WERI-Rb-1 (cell line): ENCODE measurements around the gene OTUD3.
"Not testable (repeated sequence)": the region's sequence is repeated elsewhere in the genome, so short reads cannot be mapped to it uniquely, and the experiment has no call there.

ENCODE experiments used
- DNase-seq: peaks from one replicate; pipeline ENCODE4 v3.0.0-alpha.2; 2020
- H3K27ac ChIP-seq: fragments of 250-450 bp; sonication (Bioruptor Pico); 2 replicates; pipeline ENCODE4 v1.5.1; 2020; ENCODE audit warnings: mild to moderate bottlenecking, moderate library complexity
- H3K27me3 ChIP-seq: fragments of 250-450 bp; sonication (Bioruptor Pico); 2 replicates; pipeline ENCODE4 v1.5.1; 2021; ENCODE audit warnings: mild to moderate bottlenecking, low read depth, moderate library complexity; ENCODE audit not compliant: insufficient read depth, severe bottlenecking
- H3K36me3 ChIP-seq: fragments of 250-450 bp; sonication (Bioruptor Pico); 2 replicates; pipeline ENCODE4 v1.5.1; 2020; ENCODE audit warnings: mild to moderate bottlenecking, moderate library complexity
- H3K4me3 ChIP-seq: 2 replicates; pipeline ENCODE4 v1.5.1; 2011; ENCODE audit warnings: low read depth, mild to moderate bottlenecking, control low read depth, low read length
- H3K9me3 ChIP-seq: fragments of 250-450 bp; sonication (Bioruptor Pico); 2 replicates; pipeline ENCODE4 v1.5.1; 2021; ENCODE audit warnings: mild to moderate bottlenecking, moderate library complexity; ENCODE audit not compliant: severe bottlenecking
- TF ChIP-seq, protein P1 (sequence below): IDR thresholded peaks from 2 replicates; pipeline ENCODE4 v1.5.1; 2011; ENCODE audit warnings: low read depth, mild to moderate bottlenecking, control low read depth, inconsistent platforms, low read length

The OTUD3 gene

DNA sequence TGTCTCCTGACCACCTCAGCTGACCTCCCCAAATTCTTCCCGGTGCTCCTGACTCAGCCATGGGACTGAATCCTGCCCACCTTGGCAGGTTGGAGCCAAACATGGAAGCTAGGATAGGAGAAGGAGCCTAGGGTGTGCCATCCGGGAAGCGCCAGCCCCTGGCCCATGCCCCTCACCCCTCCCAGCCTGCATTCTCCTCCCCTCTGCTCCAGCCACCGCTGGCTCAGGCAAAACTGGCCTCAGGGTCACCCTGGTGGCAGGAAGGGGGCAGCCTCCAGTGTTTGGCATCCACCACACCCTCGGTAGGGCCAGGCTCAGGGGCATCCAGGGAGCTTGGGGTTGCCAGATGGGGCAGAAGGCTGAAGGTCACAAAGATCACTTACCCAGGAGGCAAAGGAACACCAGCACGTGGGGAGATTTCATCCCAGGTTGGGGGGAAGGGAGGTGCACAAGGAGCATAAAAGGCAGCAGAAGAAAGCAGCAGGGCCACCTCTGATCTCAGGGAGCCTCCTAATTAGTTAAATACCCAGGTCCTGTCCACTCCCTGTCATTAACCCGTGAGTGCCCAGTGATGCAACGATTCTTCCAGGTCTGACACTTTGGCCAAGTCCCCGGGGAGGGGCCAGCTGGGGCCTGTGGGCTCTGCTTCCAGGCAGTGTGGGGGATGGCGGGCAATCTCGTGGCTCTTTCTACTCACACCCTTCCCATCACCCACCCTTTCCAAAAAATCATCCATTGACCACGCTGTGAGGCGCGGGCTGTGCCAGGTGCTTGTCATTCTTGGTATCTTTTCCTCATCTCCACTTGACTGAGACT lies 41.1 kb downstream of the OTUD3 start, which contains the start of gene PLA2G2E:
TSS of gene PLA2G2E (minus strand) at position 481 of the 816 bp plus-strand sequence. CDS start at position 423, 58 bp downstream.
- no peaks in the 10 kb centered on the region for H3K9me3 ChIP-seq
- no peak for DNase-seq
- H3K4me3 ChIP-seq: no peak within 1 kb of the TSS
- TF ChIP-seq, protein P1, sequence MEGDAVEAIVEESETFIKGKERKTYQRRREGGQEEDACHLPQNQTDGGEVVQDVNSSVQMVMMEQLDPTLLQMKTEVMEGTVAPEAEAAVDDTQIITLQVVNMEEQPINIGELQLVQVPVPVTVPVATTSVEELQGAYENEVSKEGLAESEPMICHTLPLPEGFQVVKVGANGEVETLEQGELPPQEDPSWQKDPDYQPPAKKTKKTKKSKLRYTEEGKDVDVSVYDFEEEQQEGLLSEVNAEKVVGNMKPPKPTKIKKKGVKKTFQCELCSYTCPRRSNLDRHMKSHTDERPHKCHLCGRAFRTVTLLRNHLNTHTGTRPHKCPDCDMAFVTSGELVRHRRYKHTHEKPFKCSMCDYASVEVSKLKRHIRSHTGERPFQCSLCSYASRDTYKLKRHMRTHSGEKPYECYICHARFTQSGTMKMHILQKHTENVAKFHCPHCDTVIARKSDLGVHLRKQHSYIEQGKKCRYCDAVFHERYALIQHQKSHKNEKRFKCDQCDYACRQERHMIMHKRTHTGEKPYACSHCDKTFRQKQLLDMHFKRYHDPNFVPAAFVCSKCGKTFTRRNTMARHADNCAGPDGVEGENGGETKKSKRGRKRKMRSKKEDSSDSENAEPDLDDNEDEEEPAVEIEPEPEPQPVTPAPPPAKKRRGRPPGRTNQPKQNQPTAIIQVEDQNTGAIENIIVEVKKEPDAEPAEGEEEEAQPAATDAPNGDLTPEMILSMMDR: no peak
- H3K36me3 ChIP-seq: no peaks in the 10 kb centered on the region
- no peaks in the 10 kb centered on the region for H3K27me3 ChIP-seq
- H3K27ac ChIP-seq: no peak within 1 kb of the TSS

DNA sequence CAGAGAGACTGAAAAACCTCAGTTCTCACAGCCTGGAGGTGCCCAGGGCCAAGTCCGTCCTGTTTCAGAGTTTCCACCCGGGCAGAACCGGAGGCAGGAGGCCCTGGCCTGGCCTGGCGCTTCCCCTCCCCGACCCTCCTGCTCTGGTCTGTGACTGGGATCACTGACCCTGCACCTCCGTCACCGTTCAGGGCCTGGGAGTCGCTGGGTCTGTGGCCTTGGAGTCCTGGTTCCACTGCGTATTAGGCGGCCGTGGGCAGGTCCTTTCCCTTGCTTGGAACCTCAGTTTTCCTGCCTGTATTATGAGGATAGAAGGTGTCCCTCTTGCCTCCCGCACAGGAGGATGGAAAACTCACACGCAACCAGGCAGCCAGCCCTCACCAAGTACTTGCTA lies 41.8 kb downstream of the OTUD3 start:
- DNase-seq: no peak
- H3K9me3 ChIP-seq: no peaks in the 10 kb centered on the region
- TF ChIP-seq, protein P1: no peak
- H3K36me3 ChIP-seq: no peaks in the 10 kb centered on the region
- H3K27ac ChIP-seq: no peak overlapping the region
- H3K4me3 ChIP-seq: no peak overlapping the region
- H3K27me3 ChIP-seq: no peaks in the 10 kb centered on the region

DNA sequence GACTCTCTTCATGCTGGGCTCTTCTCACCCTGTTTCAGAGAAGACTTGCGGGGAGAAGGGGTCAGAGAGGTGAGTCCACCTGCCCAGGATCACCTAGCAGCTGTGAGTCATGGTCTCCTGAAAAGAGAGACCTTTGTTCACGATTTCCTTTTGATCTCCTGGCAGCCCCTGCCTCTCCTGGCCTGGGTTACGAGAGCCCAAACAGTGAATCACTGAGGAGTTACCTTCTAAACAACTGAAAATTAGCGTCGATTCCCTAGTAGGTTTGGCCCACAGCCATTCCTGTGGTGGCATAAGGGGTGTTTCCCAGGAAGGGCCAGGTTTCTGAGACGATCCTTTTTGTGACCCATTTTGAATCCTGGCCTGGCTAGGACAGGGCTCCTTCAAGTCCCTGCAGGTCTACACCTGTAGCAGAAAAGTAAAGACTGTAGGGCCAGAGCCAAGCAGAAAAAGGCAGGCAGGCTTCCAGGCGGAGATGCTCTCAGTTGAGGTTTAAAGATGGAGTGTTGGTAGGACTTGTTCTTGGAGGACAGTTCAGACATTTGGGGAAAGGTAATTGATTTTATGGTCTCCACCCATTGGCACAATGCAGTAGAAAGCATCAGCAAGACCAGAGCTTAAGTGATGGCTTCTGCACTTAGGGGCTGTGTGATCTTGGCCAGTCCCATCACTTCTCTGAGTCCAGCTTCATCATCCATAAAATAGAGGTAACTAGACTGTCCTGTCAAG lies 43.3 kb downstream of the OTUD3 start:
- Histone ChIP-seq H3K36me3 (no peaks in the 10 kb centered on the region), H3K27me3 (no peaks in the 10 kb centered on the region), H3K27ac (no peak overlapping the region), H3K9me3 (no peaks in the 10 kb centered on the region), H3K4me3 (no peak overlapping the region)
- TF ChIP-seq, protein P1: no peak
- DNase-seq: no peak

DNA sequence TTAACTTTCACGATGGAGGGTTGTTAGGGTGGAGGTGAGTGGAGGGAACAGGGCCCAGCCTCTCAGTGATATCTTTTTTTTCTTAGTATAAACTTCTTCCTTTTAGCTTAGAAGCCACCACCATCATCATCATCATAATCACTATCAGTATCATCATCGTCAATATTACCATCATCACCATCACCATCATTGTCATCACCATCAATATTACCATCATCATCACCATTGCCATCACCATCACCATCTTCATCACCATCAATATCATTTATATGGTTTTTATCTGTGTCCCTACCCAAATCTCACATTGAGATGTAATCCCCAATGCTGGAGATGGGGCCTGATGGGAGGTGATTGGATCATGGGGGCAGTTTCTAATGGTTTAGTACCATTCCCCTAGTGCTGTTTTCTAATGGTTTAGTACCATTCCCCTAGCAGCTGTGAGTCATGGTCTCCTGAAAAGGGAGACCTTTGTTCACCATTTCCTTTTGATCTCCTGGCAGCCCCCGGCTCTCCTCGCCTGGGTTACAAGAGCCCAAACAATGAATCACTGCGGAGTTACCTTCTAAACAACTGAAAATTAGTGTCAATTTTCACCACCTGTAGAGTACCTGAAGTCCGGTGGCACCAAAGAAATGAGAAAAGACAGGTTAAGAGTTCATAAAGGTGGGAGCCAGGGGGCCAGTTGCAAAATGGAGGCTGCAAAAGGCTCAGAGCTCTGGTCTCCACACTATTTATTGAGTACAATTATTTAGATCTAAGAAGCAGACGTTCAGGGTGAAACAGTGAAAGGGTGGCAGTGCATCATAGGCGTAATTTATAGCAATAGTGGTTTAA lies 44.3 kb downstream of the OTUD3 start:
- H3K27me3 ChIP-seq: no peaks in the 10 kb centered on the region
- H3K27ac ChIP-seq: no peak overlapping the region
- TF ChIP-seq, protein P1: no peak
- no peaks in the 10 kb centered on the region for H3K36me3 ChIP-seq
- H3K4me3 ChIP-seq: no peak overlapping the region
- no peaks in the 10 kb centered on the region for H3K9me3 ChIP-seq
- no peak for DNase-seq

DNA sequence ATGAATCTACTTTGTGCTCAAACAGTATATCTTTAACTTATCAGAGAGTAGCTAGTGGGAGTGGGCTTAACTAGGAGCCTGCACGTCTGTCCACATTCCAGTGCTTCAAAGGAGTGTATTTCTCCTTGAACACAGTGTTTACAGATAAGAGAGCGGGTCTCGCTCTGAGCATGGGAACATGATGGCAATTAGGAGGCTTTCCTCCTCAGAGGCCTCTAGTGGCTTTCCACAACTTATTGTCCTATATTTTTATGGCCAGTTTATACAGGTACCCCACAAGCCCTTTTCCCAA lies 44.9 kb downstream of the OTUD3 start:
- H3K9me3 ChIP-seq, DNase-seq, H3K27ac ChIP-seq, H3K27me3 ChIP-seq, H3K4me3 ChIP-seq, H3K36me3 ChIP-seq: not testable (repeated sequence)

DNA sequence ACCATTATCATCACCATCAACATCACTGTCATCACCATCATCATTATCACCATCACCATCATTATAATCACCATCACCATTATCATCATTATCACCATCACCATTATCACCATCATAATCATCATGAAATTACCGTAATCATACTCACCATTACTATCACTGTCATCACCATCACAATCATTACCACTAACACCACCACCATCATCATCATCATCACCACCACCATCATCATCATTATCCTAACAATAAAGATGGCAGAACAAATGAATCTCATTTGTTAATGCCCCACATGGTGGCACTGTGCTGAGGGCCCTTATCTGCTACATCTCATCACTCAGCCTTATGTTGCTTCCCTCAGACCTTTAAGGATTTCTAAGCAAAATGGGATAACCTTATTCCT lies 50.7 kb downstream of the OTUD3 start:
- Histone ChIP-seq H3K36me3 (no peaks in the 10 kb centered on the region), H3K27ac (no peak overlapping the region), H3K27me3 (no peaks in the 10 kb centered on the region), H3K4me3 (no peak overlapping the region), H3K9me3 (no peaks in the 10 kb centered on the region)
- TF ChIP-seq, protein P1: no peak
- DNase-seq: no peak
